HG03060 (cell line): ENCODE data around the gene WDCP.
"Not testable (repeated sequence)": the region's sequence is repeated elsewhere in the genome, so short reads cannot be mapped to it uniquely, and the experiment has no call there.

Source experiments
- ATAC-seq: cut with Tn5 transposase; IDR thresholded peaks from one replicate; pipeline ENCODE4 v1.9.1; 2021; ENCODE audit warnings: low read depth, moderate number of reproducible peaks; ENCODE audit not compliant: unreplicated experiment

The WDCP gene

GRCh38 chr2:24024018-24024417 lies 23.2 kb downstream of the WDCP start:
- no peak for ATAC-seq

- no peak for ATAC-seq
Measured at GRCh38 chr2:24022975-24023575, 24.1 kb downstream of the WDCP start.

GRCh38 chr2:24022324-24022974 lies 24.7 kb downstream of the WDCP start:
- no peak for ATAC-seq

- ATAC-seq = no peak
Measured at GRCh38 chr2:24021122-24021998, 25.8 kb downstream of the WDCP start.

- no peak for ATAC-seq
Measured at GRCh38 chr2:24020244-24020643, 26.9 kb downstream of the WDCP start.

- no peak for ATAC-seq
Measured at GRCh38 chr2:24019729-24020128, 27.5 kb downstream of the WDCP start.

- no peak for ATAC-seq
Measured at GRCh38 chr2:24018241-24018640, 28.9 kb downstream of the WDCP start.

- ATAC-seq = no peak
Measured at GRCh38 chr2:24017711-24018110, 29.5 kb downstream of the WDCP start.

- ATAC-seq = no peak
Measured at GRCh38 chr2:24016853-24017703, 30.1 kb downstream of the WDCP start.

- no peak for ATAC-seq
Measured at GRCh38 chr2:24016376-24016761, 30.8 kb downstream of the WDCP start.

GRCh38 chr2:24015562-24016375 lies 31.4 kb downstream of the WDCP start:
- no peak for ATAC-seq

GRCh38 chr2:24014902-24015301 lies 32.3 kb downstream of the WDCP start:
- not testable (repeated sequence) for ATAC-seq

- ATAC-seq = no peak
Measured at GRCh38 chr2:24012521-24013188, 34.5 kb downstream of the WDCP start.

GRCh38 chr2:24011250-24012104 lies 35.7 kb downstream of the WDCP start:
- no peak for ATAC-seq

- no peak for ATAC-seq
Measured at GRCh38 chr2:24010477-24011249, 36.5 kb downstream of the WDCP start.

- ATAC-seq = no peak
Measured at GRCh38 chr2:24009680-24010476, 37.3 kb downstream of the WDCP start, which contains the start of gene MFSD2B. Gene MFSD2B (plus strand): TSS chr2:24010085. CDS start chr2:24010097, 12 bp downstream.

- ATAC-seq = no peak
Measured at GRCh38 chr2:24009367-24009679, 37.9 kb downstream of the WDCP start.
